Measurements from ENCODE around the gene INSC. TPM values are rescaled to one million over a fixed set of nuclear protein-coding genes. Genes with fewer than 3 reads are reported as not detected.

Gene INSC
- total RNA-seq, 2 experiments from 2014 or later = 1.0 TPM

DNA sequence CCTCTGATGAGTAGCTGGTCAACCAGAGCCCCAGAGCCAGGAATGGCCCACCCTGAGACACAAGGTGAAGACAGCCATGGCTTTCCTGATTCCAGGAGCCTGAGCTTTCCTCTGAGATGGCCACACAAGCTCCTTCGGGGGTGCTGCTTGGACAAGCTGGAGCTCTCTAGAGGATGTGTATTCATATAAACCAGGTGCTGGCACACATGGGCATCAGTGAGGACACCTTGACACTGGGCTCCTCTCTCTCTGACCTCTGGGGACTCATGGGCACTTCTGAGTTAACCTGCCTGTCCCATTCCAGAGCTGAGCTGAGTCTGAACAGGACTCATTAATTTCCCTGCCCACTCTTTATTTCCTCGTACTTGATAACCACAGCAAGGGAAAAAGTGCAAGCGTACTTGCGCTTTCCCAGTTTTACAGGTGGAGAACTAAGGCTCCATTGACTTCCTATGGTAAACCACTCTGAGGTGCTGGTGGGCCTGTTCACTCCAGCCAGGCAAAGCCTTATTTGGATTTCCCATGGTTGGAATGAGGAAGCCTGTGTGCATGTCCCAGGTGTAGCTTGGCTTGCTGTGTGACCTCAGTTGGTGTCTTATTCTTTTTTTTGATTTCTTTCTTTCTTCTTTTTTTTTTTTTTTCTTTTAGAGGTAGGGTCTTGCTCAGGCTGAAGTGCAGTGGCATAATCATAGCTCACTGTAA, 25.4 kb downstream of the INSC start:
- CTCF ChIA-PET = interaction anchor here (1.3 to 2.2 kb wide), 4 partner anchors 11 to 101 kb away, joined by 3 to 6 read pairs (median 4); no protein-coding TSS in a partner anchor
- Mint-ChIP-seq H3K36me3 (ENCODE audit: low read depth) (no peaks in the 10 kb centered on the region), H3K9me3 (no peaks in the 10 kb centered on the region), H3K27me3 (ENCODE audit: low read depth) (peaks cover 4% of the 10 kb centered on the region), H3K4me1 (ENCODE audit: low read depth) (no peaks in the 10 kb centered on the region), H3K27ac (no peak overlapping the region), H3K4me3 (no peak overlapping the region)
- no peak for DNase-seq
- intact Hi-C loops (cut with micrococcal nuclease) = no loop called here

GRCh38 chr11:15141381-15141780, 26.7 kb downstream of the INSC start:
- DNase-seq = no peak
- Mint-ChIP-seq H3K27me3 (ENCODE audit: low read depth) (no peaks in the 10 kb centered on the region), H3K9me3 (no peaks in the 10 kb centered on the region), H3K36me3 (ENCODE audit: low read depth) (no peaks in the 10 kb centered on the region), H3K27ac (no peak overlapping the region), H3K4me1 (ENCODE audit: low read depth) (no peaks in the 10 kb centered on the region), H3K4me3 (no peak overlapping the region)
- intact Hi-C loops (cut with micrococcal nuclease) = no loop called here
- CTCF ChIA-PET = interaction anchor here (1.6 kb wide), 1 partner anchor 42 kb away, joined by 3 read pairs; no protein-coding TSS in a partner anchor

GRCh38 chr11:15142838-15143237, 28.1 kb downstream of the INSC start:
- CTCF ChIA-PET = interaction anchor here (0.6 to 1.2 kb wide), 3 partner anchors 42 to 738 kb away, joined by 3 to 4 read pairs (median 3); no protein-coding TSS in a partner anchor
- intact Hi-C loops (cut with micrococcal nuclease) = no loop called here
- H3K27me3 Mint-ChIP-seq (ENCODE audit: low read depth) = no peaks in the 10 kb centered on the region
- H3K36me3 Mint-ChIP-seq (ENCODE audit: low read depth) = no peaks in the 10 kb centered on the region
- no peaks in the 10 kb centered on the region for H3K9me3 Mint-ChIP-seq
- no peak for DNase-seq
- no peaks in the 10 kb centered on the region for H3K4me1 Mint-ChIP-seq (ENCODE audit: low read depth)
- H3K4me3 Mint-ChIP-seq = no peak overlapping the region
- no peak overlapping the region for H3K27ac Mint-ChIP-seq

DNA sequence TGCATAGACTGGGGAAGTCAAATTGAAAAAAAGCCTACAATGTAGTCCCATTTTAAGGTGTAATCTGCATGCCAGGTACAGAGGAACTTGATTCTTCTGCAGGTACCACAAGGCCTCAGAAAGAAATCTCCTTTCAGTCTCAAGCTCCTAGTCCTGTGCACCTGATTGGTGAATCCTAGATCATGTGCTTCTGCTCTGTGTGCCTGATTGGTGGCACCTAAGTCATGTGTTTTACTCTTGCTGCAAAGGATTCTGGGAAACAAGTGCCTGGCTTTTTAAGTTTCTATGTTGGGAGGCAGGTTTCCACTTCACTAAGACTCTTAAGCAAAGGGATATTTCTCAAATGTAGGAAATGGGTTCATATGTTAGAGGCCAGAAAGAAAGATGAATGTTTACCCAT, 29.1 kb downstream of the INSC start:
- Mint-ChIP-seq H3K4me1 (ENCODE audit: low read depth) (no peaks in the 10 kb centered on the region), H3K36me3 (ENCODE audit: low read depth) (no peaks in the 10 kb centered on the region), H3K4me3 (no peak overlapping the region), H3K9me3 (no peaks in the 10 kb centered on the region), H3K27me3 (ENCODE audit: low read depth) (no peaks in the 10 kb centered on the region), H3K27ac (no peak overlapping the region)
- no peak for DNase-seq
- intact Hi-C loops (cut with micrococcal nuclease) = no loop called here
- CTCF ChIA-PET = no interaction called here

DNA sequence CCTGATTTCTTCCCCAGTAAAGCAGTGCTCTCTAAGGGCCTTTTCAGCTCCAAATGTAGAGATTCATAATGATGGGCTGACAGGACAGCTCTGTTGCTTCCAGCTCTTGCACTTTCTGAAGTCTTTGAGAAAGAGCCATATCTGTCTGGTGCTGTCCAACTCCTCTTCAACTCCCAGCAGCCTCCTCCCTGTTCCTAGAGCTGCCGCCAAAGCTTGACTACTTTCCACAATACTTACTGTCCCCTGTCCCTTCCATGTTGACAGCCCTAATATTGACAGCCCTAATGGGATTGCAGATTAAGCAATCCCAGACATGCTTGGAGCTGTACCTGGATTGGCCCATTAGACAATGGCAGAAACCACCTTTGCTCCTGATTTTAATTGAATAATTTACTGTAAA, 29.6 kb downstream of the INSC start:
- H3K4me1 Mint-ChIP-seq (ENCODE audit: low read depth) = no peaks in the 10 kb centered on the region
- intact Hi-C loops (cut with micrococcal nuclease) = no loop called here
- CTCF ChIA-PET = no interaction called here
- no peak for DNase-seq
- no peak overlapping the region for H3K27ac Mint-ChIP-seq
- no peaks in the 10 kb centered on the region for H3K36me3 Mint-ChIP-seq (ENCODE audit: low read depth)
- no peak overlapping the region for H3K4me3 Mint-ChIP-seq
- no peaks in the 10 kb centered on the region for H3K27me3 Mint-ChIP-seq (ENCODE audit: low read depth)
- no peaks in the 10 kb centered on the region for H3K9me3 Mint-ChIP-seq

DNA sequence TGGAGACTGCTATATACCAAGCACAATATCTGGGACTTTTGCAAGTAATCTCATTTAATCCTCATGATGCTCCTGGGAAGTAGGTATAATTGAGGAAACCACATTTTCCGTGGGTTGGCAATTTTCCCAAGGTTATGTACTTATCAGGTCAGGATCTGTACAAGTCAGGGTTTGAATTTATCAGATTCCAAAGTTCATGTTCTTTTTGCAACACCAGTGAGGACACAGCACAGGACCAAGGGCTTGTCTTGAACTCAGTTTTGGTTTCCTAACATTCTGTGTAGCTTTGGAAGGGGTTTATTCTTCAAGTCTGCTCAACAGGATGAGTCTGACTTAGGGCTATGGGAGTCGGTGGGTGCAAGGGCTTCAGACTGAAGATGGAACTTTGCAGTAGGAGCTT, 30.4 kb downstream of the INSC start:
- Mint-ChIP-seq H3K27ac (no peak overlapping the region), H3K4me1 (ENCODE audit: low read depth) (no peaks in the 10 kb centered on the region), H3K36me3 (ENCODE audit: low read depth) (no peaks in the 10 kb centered on the region), H3K9me3 (no peaks in the 10 kb centered on the region), H3K4me3 (no peak overlapping the region), H3K27me3 (ENCODE audit: low read depth) (no peaks in the 10 kb centered on the region)
- intact Hi-C loops (cut with micrococcal nuclease) = no loop called here
- DNase-seq = no peak
- CTCF ChIA-PET = no interaction called here

DNA sequence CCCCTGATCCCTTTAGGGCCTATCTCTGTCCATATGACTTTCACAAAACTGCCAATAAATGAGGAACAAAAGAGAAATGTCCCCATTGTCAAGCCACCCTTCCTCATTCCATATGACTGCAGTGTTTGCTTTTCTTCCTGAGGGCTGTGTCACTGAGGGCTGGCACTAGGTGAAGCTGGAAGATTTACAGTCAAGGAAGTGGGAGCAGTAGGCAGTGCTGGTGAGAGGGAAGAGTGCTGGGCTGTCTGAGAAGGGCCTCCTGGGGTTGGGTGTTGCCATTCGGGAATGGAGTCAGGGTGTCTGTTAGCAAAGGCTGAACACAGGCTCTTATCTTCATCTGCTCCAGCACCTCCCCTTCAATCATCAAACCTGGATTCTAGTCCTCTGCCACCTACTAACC, 30.9 kb downstream of the INSC start:
- intact Hi-C loops (cut with micrococcal nuclease) = no loop called here
- H3K27me3 Mint-ChIP-seq (ENCODE audit: low read depth) = no peaks in the 10 kb centered on the region
- DNase-seq = no peak
- no peaks in the 10 kb centered on the region for H3K9me3 Mint-ChIP-seq
- no peak overlapping the region for H3K4me3 Mint-ChIP-seq
- CTCF ChIA-PET = no interaction called here
- no peak overlapping the region for H3K27ac Mint-ChIP-seq
- H3K4me1 Mint-ChIP-seq (ENCODE audit: low read depth) = peaks cover 3% of the 10 kb centered on the region
- H3K36me3 Mint-ChIP-seq (ENCODE audit: low read depth) = no peaks in the 10 kb centered on the region

GRCh38 chr11:15146271-15147003, 31.7 kb downstream of the INSC start:
- CTCF ChIA-PET = no interaction called here
- intact Hi-C loops (cut with micrococcal nuclease) = no loop called here
- Mint-ChIP-seq H3K27ac (no peak overlapping the region), H3K27me3 (ENCODE audit: low read depth) (no peaks in the 10 kb centered on the region), H3K36me3 (ENCODE audit: low read depth) (no peaks in the 10 kb centered on the region), H3K9me3 (no peaks in the 10 kb centered on the region), H3K4me3 (no peak overlapping the region), H3K4me1 (ENCODE audit: low read depth) (peaks cover 5% of the 10 kb centered on the region)
- DNase-seq = no peak

DNA sequence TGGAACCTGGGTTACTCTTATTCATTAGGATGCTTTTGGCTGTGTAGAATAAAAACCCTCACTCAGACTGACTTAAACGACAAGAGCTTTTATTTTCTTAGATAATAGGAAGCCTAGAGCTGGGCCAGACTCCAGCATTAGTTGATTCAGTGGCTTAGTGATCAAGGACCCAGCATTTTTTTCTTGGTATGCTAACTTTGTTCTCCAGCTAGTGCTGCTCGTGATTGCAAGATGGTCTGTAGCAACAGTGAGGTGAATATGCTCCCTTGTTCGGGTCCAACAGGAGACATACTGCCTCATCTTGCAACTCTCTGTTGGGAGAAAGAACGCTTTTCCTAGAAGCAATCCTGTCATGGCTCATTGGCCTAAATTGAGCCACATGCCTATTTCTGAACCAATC, 33.4 kb downstream of the INSC start:
- no peak overlapping the region for H3K4me3 Mint-ChIP-seq
- CTCF ChIA-PET = no interaction called here
- no peaks in the 10 kb centered on the region for H3K27me3 Mint-ChIP-seq (ENCODE audit: low read depth)
- peaks cover 5% of the 10 kb centered on the region for H3K4me1 Mint-ChIP-seq (ENCODE audit: low read depth)
- no peak overlapping the region for H3K27ac Mint-ChIP-seq
- intact Hi-C loops (cut with micrococcal nuclease) = no loop called here
- H3K36me3 Mint-ChIP-seq (ENCODE audit: low read depth) = no peaks in the 10 kb centered on the region
- no peak for DNase-seq
- no peaks in the 10 kb centered on the region for H3K9me3 Mint-ChIP-seq

DNA sequence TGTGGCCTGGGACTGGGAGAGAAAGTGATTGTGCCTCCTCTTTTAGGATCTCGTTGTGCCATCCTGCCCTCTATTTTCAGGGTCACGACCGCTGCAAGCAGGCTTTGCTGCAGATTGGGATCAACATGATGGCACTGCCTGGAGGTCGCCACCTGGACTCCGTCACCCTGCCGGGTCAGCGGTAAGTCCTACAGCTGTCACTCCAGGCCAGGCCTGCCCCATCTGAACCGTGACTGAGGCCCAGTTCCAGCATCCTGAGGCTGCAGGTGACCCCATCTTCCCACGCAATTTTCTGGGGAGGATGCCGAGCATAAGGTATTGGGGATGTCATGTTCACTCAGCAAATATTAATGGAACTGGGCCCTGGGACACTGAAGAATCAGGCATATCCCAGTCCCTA, 34.3 kb downstream of the INSC start:
- no peak for DNase-seq
- intact Hi-C loops (cut with micrococcal nuclease) = no loop called here

GRCh38 chr11:15150507-15150906, 35.8 kb downstream of the INSC start:
- no peaks in the 10 kb centered on the region for H3K9me3 Mint-ChIP-seq
- CTCF ChIA-PET = interaction anchor here (1.2 kb wide), 1 partner anchor 11 kb away, joined by 3 read pairs; no protein-coding TSS in a partner anchor
- no peak overlapping the region for H3K27ac Mint-ChIP-seq
- intact Hi-C loops (cut with micrococcal nuclease) = no loop called here
- H3K4me3 Mint-ChIP-seq = no peak overlapping the region
- no peaks in the 10 kb centered on the region for H3K36me3 Mint-ChIP-seq (ENCODE audit: low read depth)
- DNase-seq = no peak
- peaks cover 5% of the 10 kb centered on the region for H3K4me1 Mint-ChIP-seq (ENCODE audit: low read depth)
- H3K27me3 Mint-ChIP-seq (ENCODE audit: low read depth) = no peaks in the 10 kb centered on the region

More for the DNA sequence above, 34.3 kb downstream of the INSC start:
- Mint-ChIP-seq H3K4me1 (ENCODE audit: low read depth) (peaks cover 5% of the 10 kb centered on the region), H3K27me3 (ENCODE audit: low read depth) (no peaks in the 10 kb centered on the region), H3K4me3 (no peak overlapping the region), H3K27ac (no peak overlapping the region), H3K9me3 (no peaks in the 10 kb centered on the region), H3K36me3 (ENCODE audit: low read depth) (no peaks in the 10 kb centered on the region)
- CTCF ChIA-PET = no interaction called here

DNA sequence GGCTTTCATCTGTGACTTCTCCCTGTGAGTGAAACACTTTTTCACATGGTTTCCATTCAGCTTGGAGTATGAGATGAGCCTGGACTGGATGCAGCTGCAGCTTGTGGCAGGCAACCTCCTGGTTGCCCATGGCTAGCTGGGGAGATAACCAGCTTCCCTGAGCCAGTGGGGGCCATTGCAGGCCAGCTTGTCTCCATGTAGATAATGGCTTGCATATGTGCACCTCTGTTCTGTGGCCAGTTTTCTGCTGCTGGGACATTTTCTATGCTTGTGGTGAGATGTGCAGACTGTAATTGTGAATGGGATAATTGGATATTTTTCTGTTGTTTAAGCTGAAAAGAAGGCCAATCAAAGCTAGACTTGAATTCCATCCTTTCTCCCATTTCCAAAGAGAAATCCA, 38.5 kb downstream of the INSC start:
- no peaks in the 10 kb centered on the region for H3K9me3 Mint-ChIP-seq
- H3K27ac Mint-ChIP-seq = no peak overlapping the region
- H3K27me3 Mint-ChIP-seq (ENCODE audit: low read depth) = no peaks in the 10 kb centered on the region
- intact Hi-C loops (cut with micrococcal nuclease) = no loop called here
- DNase-seq = no peak
- CTCF ChIA-PET = interaction anchor here (0.9 kb wide), 1 partner anchor 24 kb away, joined by 4 read pairs; no protein-coding TSS in a partner anchor
- no peaks in the 10 kb centered on the region for H3K36me3 Mint-ChIP-seq (ENCODE audit: low read depth)
- H3K4me1 Mint-ChIP-seq (ENCODE audit: low read depth) = peaks cover 5% of the 10 kb centered on the region
- no peak overlapping the region for H3K4me3 Mint-ChIP-seq

DNA sequence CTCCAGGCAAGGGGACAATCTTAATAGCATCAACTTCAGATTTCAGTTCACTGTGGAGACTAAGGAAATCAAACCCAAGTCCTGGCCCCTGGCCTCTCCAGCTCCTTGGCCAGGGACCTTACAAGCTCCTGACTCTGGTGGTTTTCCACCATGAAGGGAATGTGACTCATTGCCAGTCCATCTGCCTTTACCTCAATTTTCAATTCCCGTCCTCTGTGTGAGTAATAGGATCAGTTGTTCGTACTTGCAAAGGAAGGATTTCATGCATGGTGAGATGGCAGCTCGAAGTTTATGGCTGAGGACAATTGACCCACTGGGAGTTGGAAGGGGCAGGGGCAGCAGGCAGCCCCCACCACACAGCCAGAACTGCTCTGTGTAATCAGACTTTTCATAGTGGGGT, 42.5 kb downstream of the INSC start:
- H3K27ac Mint-ChIP-seq = no peak overlapping the region
- no peaks in the 10 kb centered on the region for H3K36me3 Mint-ChIP-seq (ENCODE audit: low read depth)
- H3K27me3 Mint-ChIP-seq (ENCODE audit: low read depth) = no peaks in the 10 kb centered on the region
- CTCF ChIA-PET = no interaction called here
- H3K4me3 Mint-ChIP-seq = no peak overlapping the region
- no peaks in the 10 kb centered on the region for H3K9me3 Mint-ChIP-seq
- DNase-seq = no peak
- no peaks in the 10 kb centered on the region for H3K4me1 Mint-ChIP-seq (ENCODE audit: low read depth)
- intact Hi-C loops (cut with micrococcal nuclease) = loop anchor here (5.0 kb wide), 1 partner anchor 50 kb away; no protein-coding TSS in a partner anchor

Data from activated naive CD4-positive, alpha-beta T cell treated with anti-CD3 and anti-CD28 coated beads for 36 hours (primary cell).